OCI-LY1 (cell line): Measurements from ENCODE around the gene OTOG.

Experiments
- H2AFZ ChIP-seq: fragments of 200-600 bp; sonication (generic), shearing (Covaris generic); 2 replicates; pipeline ENCODE4 v1.6.0; 2014; ENCODE audit warnings: antibody characterized with exemption, mild to moderate bottlenecking, low read length
- H3F3A ChIP-seq: fragments of 200-600 bp; sonication (generic), shearing (Covaris generic); 2 replicates; pipeline ENCODE4 v1.6.0; 2014; ENCODE audit warnings: mild to moderate bottlenecking, antibody characterized with exemption, low read length, moderate library complexity; ENCODE audit not compliant: insufficient read depth
- H3K27ac ChIP-seq: fragments of 200-600 bp; sonication (generic); 2 replicates; pipeline ENCODE4 v1.5.1; 2014; ENCODE audit warnings: low read length, mixed run types, mild to moderate bottlenecking, low read depth; ENCODE audit not compliant: poor library complexity, severe bottlenecking
- H3K27me3 ChIP-seq: fragments of 200-600 bp; sonication (generic); 2 replicates; pipeline ENCODE4 v1.6.0; 2014; ENCODE audit warnings: antibody characterized with exemption, mild to moderate bottlenecking, low read length, moderate library complexity; ENCODE audit not compliant: insufficient read depth
- H3K36me3 ChIP-seq: fragments of 200-600 bp; sonication (generic); 2 replicates; pipeline ENCODE4 v1.6.1; 2014; ENCODE audit warnings: mild to moderate bottlenecking, antibody characterized with exemption, low read length, moderate library complexity, mixed read lengths; ENCODE audit not compliant: insufficient read depth
- H3K4me1 ChIP-seq: fragments of 200-600 bp; sonication (generic); 2 replicates; pipeline ENCODE4 v1.5.1; 2014; ENCODE audit warnings: mild to moderate bottlenecking, low read length, moderate library complexity; ENCODE audit not compliant: insufficient read depth, severe bottlenecking
- H3K4me2 ChIP-seq: fragments of 200-600 bp; sonication (generic), shearing (Covaris generic); 2 replicates; pipeline ENCODE4 v1.6.1; 2014; ENCODE audit warnings: low read length
- H3K4me3 ChIP-seq: fragments of 200-600 bp; sonication (generic); 2 replicates; pipeline ENCODE4 v1.5.1; 2014; ENCODE audit warnings: low read length, low read depth, mild to moderate bottlenecking, mixed read lengths; ENCODE audit not compliant: poor library complexity, severe bottlenecking
- H3K79me2 ChIP-seq: fragments of 200-600 bp; shearing (Covaris generic); 2 replicates; pipeline ENCODE4 v1.6.1; 2016; ENCODE audit warnings: mixed run types, low read length, mixed read lengths; ENCODE audit not compliant: insufficient read depth
- H3K9ac ChIP-seq: fragments of 200-600 bp; sonication (generic), shearing (Covaris generic); 2 replicates; pipeline ENCODE4 v1.6.1; 2014; ENCODE audit warnings: mild to moderate bottlenecking, low read length, mixed read lengths
- H3K9me2 ChIP-seq: fragments of 200-600 bp; sonication (generic), shearing (Covaris generic); 2 replicates; pipeline ENCODE4 v1.6.1; 2014; ENCODE audit warnings: low read depth, mild to moderate bottlenecking, low read length, mixed read lengths
- H3K9me3 ChIP-seq: fragments of 200-600 bp; shearing (Covaris generic); 2 replicates; pipeline ENCODE4 v1.6.1; 2014; ENCODE audit warnings: low read length, mixed read lengths
- H4K20me1 ChIP-seq: fragments of 200-600 bp; sonication (generic), shearing (Covaris generic); 2 replicates; pipeline ENCODE4 v1.6.0; 2016; ENCODE audit warnings: mild to moderate bottlenecking, low read length; ENCODE audit not compliant: insufficient read depth
- EZH2 ChIP-seq: fragments of 200-600 bp; sonication (generic), shearing (Covaris generic); IDR thresholded peaks from 2 replicates; pipeline ENCODE4 v1.8.0; 2017; ENCODE audit warnings: borderline replicate concordance, mixed run types, mild to moderate bottlenecking, antibody characterized with exemption, low read length, moderate library complexity, mixed read lengths
- TF ChIP-seq, protein P1 (sequence below): fragments of 200-600 bp; sonication (generic), shearing (Covaris generic); IDR thresholded peaks from 2 replicates; pipeline ENCODE4 v1.5.1; 2017; ENCODE audit warnings: mild to moderate bottlenecking, antibody characterized with exemption, low read length, moderate library complexity, mixed read lengths

Gene OTOG

DNA sequence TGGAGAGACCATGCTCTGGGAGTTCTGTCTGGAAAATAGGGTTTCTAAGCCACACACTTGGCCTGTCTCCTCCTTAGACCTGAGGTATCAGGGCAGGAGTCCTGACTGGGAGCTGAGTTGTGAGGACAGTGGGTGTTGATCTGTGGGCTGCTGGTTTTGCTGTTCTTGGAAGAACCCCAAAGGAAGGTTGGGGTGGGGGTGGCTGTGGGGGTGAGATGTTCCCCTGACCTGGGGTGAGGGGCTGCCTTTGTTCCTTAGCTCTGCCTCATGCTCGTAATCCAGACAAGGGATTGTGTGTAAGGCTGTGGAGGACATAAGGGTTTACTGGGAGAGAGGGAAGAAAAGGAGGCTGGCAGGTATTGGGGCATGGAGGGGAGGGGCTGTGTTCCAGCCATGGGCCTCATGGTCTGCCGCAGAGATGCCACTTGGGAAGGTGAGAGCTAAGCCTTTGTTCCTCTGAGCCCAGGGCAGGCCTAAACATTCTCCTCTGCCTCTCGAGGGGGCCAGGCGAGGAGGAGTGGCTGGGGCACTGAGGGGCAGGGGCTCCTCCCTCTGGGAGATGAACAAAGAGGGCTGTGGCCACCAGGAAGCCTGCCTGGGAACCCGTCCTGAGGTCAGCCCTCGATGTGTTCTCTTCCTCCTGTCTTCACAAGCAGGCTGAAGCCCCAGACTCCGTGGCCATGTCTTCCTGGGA, 4.4 kb downstream of the OTOG start:
- H2AFZ ChIP-seq: no peak overlapping the region
- no peaks in the 10 kb centered on the region for H3K9me2 ChIP-seq
- H3K9ac ChIP-seq: no peak overlapping the region
- H3K27me3 ChIP-seq: no peaks in the 10 kb centered on the region
- no peaks in the 10 kb centered on the region for H3K4me1 ChIP-seq
- no peak overlapping the region for H3K27ac ChIP-seq
- TF ChIP-seq, protein P1, sequence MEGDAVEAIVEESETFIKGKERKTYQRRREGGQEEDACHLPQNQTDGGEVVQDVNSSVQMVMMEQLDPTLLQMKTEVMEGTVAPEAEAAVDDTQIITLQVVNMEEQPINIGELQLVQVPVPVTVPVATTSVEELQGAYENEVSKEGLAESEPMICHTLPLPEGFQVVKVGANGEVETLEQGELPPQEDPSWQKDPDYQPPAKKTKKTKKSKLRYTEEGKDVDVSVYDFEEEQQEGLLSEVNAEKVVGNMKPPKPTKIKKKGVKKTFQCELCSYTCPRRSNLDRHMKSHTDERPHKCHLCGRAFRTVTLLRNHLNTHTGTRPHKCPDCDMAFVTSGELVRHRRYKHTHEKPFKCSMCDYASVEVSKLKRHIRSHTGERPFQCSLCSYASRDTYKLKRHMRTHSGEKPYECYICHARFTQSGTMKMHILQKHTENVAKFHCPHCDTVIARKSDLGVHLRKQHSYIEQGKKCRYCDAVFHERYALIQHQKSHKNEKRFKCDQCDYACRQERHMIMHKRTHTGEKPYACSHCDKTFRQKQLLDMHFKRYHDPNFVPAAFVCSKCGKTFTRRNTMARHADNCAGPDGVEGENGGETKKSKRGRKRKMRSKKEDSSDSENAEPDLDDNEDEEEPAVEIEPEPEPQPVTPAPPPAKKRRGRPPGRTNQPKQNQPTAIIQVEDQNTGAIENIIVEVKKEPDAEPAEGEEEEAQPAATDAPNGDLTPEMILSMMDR: no peak
- no peak for TF ChIP-seq EZH2
- H3K9me3 ChIP-seq: no peaks in the 10 kb centered on the region
- no peaks in the 10 kb centered on the region for H3K36me3 ChIP-seq
- no peak overlapping the region for H3K4me3 ChIP-seq
- H3K79me2 ChIP-seq: no peaks in the 10 kb centered on the region
- H4K20me1 ChIP-seq: no peaks in the 10 kb centered on the region
- no peaks in the 10 kb centered on the region for H3F3A ChIP-seq
- H3K4me2 ChIP-seq: no peak overlapping the region

DNA sequence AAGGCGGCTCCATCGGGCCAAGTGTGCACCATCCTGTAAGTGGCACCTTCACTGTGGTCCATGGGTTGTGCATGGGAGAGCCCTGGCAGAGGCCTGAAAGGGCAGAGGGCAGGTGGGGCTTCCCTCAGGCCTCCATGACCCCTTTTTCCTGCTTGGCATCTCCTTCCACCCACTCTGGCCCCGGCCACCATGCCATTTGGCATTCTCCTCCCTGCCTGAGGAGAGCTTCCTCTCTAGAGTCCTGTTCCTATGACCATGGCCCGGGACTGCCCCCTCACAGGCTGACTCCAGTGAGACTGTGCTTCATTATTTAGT, 4.9 kb downstream of the OTOG start:
- no peak overlapping the region for H3K4me2 ChIP-seq
- no peak overlapping the region for H3K27ac ChIP-seq
- no peaks in the 10 kb centered on the region for H3F3A ChIP-seq
- no peak overlapping the region for H3K4me3 ChIP-seq
- no peaks in the 10 kb centered on the region for H3K27me3 ChIP-seq
- no peak overlapping the region for H2AFZ ChIP-seq
- no peaks in the 10 kb centered on the region for H3K9me3 ChIP-seq
- TF ChIP-seq EZH2: no peak
- TF ChIP-seq, protein P1: no peak
- no peaks in the 10 kb centered on the region for H3K4me1 ChIP-seq
- no peaks in the 10 kb centered on the region for H4K20me1 ChIP-seq
- H3K36me3 ChIP-seq: no peaks in the 10 kb centered on the region
- no peaks in the 10 kb centered on the region for H3K9me2 ChIP-seq
- H3K79me2 ChIP-seq: no peaks in the 10 kb centered on the region
- H3K9ac ChIP-seq: no peak overlapping the region

DNA sequence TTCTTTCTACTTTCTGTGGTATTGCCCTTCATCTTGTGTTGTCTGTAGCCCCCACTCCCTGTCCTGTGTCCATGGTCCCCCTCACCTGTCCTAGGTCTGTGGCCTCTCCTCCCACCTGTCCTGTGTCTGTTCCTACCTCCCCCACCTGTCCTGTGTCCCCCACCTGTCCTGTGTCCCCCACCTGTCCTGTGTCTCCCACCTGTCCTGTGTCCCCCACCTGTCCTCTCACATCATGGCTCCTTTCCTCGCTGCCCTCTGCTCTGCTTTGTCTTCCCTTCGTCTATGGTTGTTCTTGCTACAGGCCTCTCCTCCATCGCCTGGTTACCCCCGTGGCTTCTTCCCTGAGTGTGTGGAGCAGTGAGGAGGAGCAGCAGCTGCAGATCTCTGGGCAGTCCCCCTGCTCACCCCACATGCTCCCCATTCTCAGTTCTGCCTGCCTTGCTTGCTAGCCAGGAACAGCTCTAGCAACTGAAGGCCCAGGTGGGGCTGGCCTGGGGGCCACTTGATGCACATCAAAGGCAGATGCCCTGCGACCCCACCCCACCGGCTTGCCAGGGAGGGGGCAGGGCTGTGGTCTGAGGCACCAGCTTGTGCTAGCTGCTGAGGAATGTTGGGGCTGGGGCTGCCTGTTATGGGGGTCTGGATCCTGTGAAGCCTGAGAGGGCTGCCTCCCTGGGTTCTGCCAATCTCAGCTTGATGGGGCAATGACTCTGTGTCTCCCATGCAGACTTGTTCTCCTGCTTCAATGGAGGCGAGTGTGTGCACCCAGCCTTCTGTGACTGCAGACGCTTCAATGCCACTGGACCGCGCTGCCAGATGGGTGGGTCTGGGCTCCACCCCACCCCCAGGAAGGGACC, 5.6 kb downstream of the OTOG start:
- Histone ChIP-seq H3K27me3 (no peaks in the 10 kb centered on the region), H3K27ac (no peak overlapping the region), H3K36me3 (no peaks in the 10 kb centered on the region), H3K4me1 (no peaks in the 10 kb centered on the region), H3K9me3 (no peaks in the 10 kb centered on the region), H2AFZ (no peak overlapping the region), H3K9me2 (no peaks in the 10 kb centered on the region), H3F3A (no peaks in the 10 kb centered on the region), H3K9ac (no peak overlapping the region), H3K79me2 (no peaks in the 10 kb centered on the region), H4K20me1 (no peaks in the 10 kb centered on the region), H3K4me3 (no peak overlapping the region), H3K4me2 (no peak overlapping the region)
- no peak for TF ChIP-seq EZH2
- TF ChIP-seq, protein P1: no peak
